ENCODE results near the gene SYNE2. TPM values are rescaled to one million over a fixed set of nuclear protein-coding genes. Genes with fewer than 3 reads are reported as not detected.

SYNE2 gene
- total RNA-seq, 4 donors from 2014 or later, result 136 to 323 (median 215) TPM

DNA sequence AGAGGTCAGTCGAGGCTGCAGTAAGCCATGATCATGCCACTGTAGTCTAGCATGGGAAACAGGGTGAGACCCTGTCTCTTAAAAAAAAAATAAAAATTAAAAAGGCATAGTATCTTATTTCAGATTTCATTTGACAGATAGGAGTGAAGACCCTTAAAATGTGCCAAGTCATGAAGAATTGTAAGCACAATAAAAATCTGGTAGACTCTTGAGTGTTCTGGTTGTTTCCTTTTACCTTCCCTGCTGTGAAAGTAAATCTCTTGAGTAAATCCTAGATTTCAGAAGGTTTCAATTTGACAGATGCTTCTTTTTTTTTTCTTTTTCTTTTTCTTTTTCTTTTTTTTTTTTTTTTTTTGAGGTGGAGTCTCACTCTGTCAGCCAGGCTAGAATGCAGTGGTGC is 332.4 kb downstream of the SYNE2 start:
- TF ChIP-seq CTCF (IDR thresholded peaks at IDR 0.05; ENCODE audit: low read depth), result no peak

DNA sequence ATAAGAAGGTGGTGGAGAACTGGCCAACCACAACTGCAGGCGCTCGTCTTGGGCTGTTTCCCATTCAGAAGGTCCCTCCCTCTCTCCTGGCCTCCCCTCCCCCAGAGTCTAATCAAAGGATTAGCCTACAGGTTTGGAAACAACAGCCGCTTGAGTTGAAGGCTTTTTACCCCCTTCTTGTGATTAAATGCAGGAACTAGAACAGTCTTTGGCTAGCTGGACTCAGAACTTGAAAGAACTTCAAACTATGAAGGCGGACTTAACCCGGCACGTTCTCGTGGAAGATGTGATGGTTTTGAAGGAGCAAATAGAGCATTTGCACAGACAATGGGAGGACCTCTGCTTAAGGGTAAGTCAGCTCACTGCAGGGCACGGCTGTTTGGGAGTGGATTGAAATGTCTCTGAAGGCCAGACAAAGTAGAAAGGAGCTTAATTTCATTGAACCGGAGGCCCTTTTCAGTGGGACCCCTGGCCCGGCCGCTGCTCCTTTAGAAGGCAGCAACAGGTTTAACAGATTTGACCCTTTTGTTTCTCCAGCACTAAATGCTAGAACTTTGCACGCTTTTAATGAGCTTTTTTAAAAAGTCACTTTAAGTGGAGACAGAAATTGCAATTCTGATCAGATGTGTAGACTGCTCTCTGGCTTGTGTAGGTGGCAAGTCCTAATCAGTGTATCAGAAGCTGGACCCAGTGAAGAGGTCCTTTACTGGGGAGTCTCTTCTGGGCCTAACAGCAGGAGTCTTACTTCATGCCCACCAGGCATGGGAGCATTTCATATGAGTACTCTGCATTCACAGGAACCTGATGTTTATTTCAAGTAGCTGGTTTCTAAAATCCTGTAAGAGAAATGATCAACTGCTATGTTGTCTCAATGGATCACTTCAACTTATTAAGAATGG is 333.7 kb downstream of the SYNE2 start:
- TF ChIP-seq CTCF (IDR thresholded peaks at IDR 0.05; ENCODE audit: low read depth), result no peak

- TF ChIP-seq CTCF (IDR thresholded peaks at IDR 0.05; ENCODE audit: low read depth), result no peak
Measured at GRCh38 chr14:64187331-64187730, 334.5 kb downstream of the SYNE2 start.

DNA sequence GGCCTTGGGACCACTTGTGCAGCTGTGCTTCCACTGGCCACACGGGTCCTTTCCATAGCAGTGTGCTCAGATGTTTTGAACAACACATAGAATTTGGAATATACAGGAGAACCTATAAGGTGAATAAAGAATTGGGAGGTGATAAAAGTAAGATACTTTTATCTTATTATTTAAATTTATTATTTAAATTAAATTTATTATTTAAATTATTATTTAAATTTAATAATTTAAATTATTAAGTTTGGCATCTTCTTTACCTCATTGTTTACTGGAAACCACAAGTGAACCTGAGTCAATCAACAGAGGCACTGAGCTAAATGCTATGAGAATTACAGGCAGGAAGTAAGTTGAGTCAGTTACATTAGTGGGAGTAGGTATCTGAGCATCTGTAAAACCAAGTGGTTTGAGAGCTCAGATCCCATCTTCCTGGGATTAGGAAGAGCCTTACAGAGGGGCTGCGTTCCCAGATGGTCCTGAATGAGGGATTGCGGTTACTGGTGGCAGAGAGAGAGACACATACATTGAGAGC is 338.2 kb downstream of the SYNE2 start:
- TF ChIP-seq CTCF (IDR thresholded peaks at IDR 0.05; ENCODE audit: low read depth), result no peak

DNA sequence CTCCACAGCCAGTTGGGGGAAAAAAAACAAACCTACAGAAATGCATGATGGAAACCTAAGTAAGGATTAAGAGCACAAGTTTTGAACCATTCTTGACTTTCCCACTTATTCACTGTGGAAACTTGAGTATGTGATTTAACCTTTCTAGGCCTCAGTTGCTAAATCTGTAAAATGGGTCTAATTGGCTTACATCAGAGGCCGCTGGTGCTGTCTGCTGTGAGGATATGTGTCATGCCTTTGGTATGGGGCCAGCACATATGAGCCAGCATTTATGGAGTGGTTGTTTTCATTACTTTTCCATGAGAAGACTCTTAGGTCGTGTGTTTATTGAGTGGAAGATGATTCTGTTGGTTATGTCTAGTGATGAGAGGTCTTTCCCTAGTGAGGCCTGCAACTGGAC is 339.0 kb downstream of the SYNE2 start:
- no peak for TF ChIP-seq CTCF (IDR thresholded peaks at IDR 0.05; ENCODE audit: low read depth)

GRCh38 chr14:64193821-64194220 is 341.0 kb downstream of the SYNE2 start:
- no peak for TF ChIP-seq CTCF (IDR thresholded peaks at IDR 0.05; ENCODE audit: low read depth)

GRCh38 chr14:64194404-64194803 is 341.6 kb downstream of the SYNE2 start:
- no peak for TF ChIP-seq CTCF (IDR thresholded peaks at IDR 0.05; ENCODE audit: low read depth)
